OCI-LY1 (cell line): Measurements from ENCODE around the gene GRB14.

Source experiments
- EZH2 ChIP-seq: fragments of 200-600 bp; sonication (generic), shearing (Covaris generic); IDR thresholded peaks from 2 replicates; pipeline ENCODE4 v1.8.0; 2017; ENCODE audit warnings: borderline replicate concordance, mixed run types, mild to moderate bottlenecking, antibody characterized with exemption, low read length, moderate library complexity, mixed read lengths
- TF ChIP-seq, protein P1 (sequence below): fragments of 200-600 bp; sonication (generic), shearing (Covaris generic); IDR thresholded peaks from 2 replicates; pipeline ENCODE4 v1.5.1; 2017; ENCODE audit warnings: mild to moderate bottlenecking, antibody characterized with exemption, low read length, moderate library complexity, mixed read lengths

DNA sequence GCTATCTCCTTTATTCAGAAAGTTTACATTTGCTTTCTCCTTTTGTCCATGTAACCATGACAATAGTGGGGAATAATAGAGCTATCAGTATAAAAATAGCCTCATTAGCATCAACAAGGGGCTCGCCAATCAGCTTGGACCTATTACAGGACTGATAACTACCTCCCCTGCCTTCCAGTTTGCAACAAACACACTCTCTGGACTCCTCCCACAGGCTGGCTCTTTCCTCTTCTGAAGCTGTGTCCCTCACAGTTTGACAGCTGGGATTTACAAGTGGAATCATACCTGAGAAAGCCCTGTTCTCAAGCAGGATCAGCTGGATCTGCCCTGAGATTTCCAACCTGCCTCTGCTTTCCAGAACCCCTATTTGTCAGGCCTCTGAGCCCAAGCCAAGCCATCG lies 162.5 kb downstream of the GRB14 start:
- TF ChIP-seq EZH2: no peak
- TF ChIP-seq, protein P1, sequence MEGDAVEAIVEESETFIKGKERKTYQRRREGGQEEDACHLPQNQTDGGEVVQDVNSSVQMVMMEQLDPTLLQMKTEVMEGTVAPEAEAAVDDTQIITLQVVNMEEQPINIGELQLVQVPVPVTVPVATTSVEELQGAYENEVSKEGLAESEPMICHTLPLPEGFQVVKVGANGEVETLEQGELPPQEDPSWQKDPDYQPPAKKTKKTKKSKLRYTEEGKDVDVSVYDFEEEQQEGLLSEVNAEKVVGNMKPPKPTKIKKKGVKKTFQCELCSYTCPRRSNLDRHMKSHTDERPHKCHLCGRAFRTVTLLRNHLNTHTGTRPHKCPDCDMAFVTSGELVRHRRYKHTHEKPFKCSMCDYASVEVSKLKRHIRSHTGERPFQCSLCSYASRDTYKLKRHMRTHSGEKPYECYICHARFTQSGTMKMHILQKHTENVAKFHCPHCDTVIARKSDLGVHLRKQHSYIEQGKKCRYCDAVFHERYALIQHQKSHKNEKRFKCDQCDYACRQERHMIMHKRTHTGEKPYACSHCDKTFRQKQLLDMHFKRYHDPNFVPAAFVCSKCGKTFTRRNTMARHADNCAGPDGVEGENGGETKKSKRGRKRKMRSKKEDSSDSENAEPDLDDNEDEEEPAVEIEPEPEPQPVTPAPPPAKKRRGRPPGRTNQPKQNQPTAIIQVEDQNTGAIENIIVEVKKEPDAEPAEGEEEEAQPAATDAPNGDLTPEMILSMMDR: no peak
